Endodermal cell (in vitro differentiated cells): ENCODE measurements around the gene LRP1-AS. TPM values are rescaled to one million over a fixed set of nuclear protein-coding genes. Genes with fewer than 3 reads are reported as not detected.

Source experiments
- DNase-seq: peaks from one replicate; pipeline ENCODE4 v3.0.0-alpha.2; 2017
- H3K27ac ChIP-seq: 2 replicates; pipeline ENCODE4 v1.5.1; 2013; ENCODE audit warnings: mild to moderate bottlenecking, low read depth, low read length, moderate library complexity
- H3K27me3 ChIP-seq: 2 replicates; pipeline ENCODE4 v1.6.1; 2013; ENCODE audit warnings: mild to moderate bottlenecking, low read length, moderate library complexity; ENCODE audit not compliant: insufficient read depth, control insufficient read depth, poor library complexity, severe bottlenecking
- H3K36me3 ChIP-seq: 2 replicates; pipeline ENCODE4 v1.7.0; 2013; ENCODE audit warnings: mild to moderate bottlenecking, low read length, moderate library complexity; ENCODE audit not compliant: control insufficient read depth, insufficient read depth
- H3K4me1 ChIP-seq: one replicate; pipeline ENCODE4 v1.7.0; 2013; ENCODE audit warnings: low read length; ENCODE audit not compliant: control insufficient read depth, insufficient read depth
- H3K4me3 ChIP-seq: 2 replicates; pipeline ENCODE4 v1.5.1; 2013; ENCODE audit warnings: mild to moderate bottlenecking, low read length, moderate library complexity
- H3K9ac ChIP-seq: 2 replicates; pipeline ENCODE4 v1.6.1; 2013; ENCODE audit warnings: mild to moderate bottlenecking, low read length, moderate library complexity; ENCODE audit not compliant: poor library complexity, severe bottlenecking; ENCODE audit errors: extremely low read depth
- H3K9me3 ChIP-seq: 2 replicates; pipeline ENCODE4 v1.6.1; 2013; ENCODE audit warnings: mild to moderate bottlenecking, low read length, moderate library complexity; ENCODE audit not compliant: control insufficient read depth
- H3K27ac Mint-ChIP-seq: 2 replicates; pipeline ENCODE4 v1.8.0; 2020; ENCODE audit warnings: mixed read lengths
- H3K27me3 Mint-ChIP-seq: 2 replicates; pipeline ENCODE4 v1.8.0; 2021; ENCODE audit warnings: mild to moderate bottlenecking, mixed read lengths; ENCODE audit not compliant: insufficient read depth
- H3K36me3 Mint-ChIP-seq: 2 replicates; pipeline ENCODE4 v1.8.0; 2020; ENCODE audit warnings: low read depth, mixed read lengths
- H3K4me1 Mint-ChIP-seq: 2 replicates; pipeline ENCODE4 v1.8.0; 2020; ENCODE audit warnings: mixed read lengths
- H3K4me3 Mint-ChIP-seq: 2 replicates; pipeline ENCODE4 v1.8.0; 2020; ENCODE audit warnings: mild to moderate bottlenecking, moderate library complexity, mixed read lengths
- H3K9me3 Mint-ChIP-seq: 2 replicates; pipeline ENCODE4 v1.8.0; 2020; ENCODE audit warnings: mild to moderate bottlenecking, mixed read lengths
- CTCF ChIP-seq: fragments of 200-600 bp; sonication (generic); conservative IDR thresholded peaks from 2 replicates; pipeline ENCODE4 v1.5.0; 2021; ENCODE audit warnings: antibody characterized with exemption, mild to moderate bottlenecking
- WGBS, 2 experiments: methylation state at CpG; one replicate each; pipeline versions ENCODE4 v1.1.5 to v1.1.7; 2013; ENCODE audit warnings: missing lambda C conversion rate in 2 of 2, mixed read lengths in 1 of 2; ENCODE audit not compliant: insufficient coverage in 1 of 2, insufficient read length in 1 of 2; 5-methylcytosine and 5-hydroxymethylcytosine counted together
- total RNA-seq, 2 donors: library from RNA; stranded (reverse); fragmentation: NEBNext Ultra II Directional in 1 of 2; extraction: Animal tissue kit (Norgen Biotek cat#: 25700) in 1 of 2; gene quantifications; 2 replicates in 1 of 2; 3 replicates in 1 of 2; pipeline ENCODE4 v1.2.1, GENCODE V29; 2021

LRP1-AS gene
- total RNA-seq, 2 donors from 2014 or later: not detected

GRCh38 chr12:57190821-57191220 lies 43.4 kb upstream of the LRP1-AS start:
- H3K27me3 Mint-ChIP-seq: no peaks in the 10 kb centered on the region
- H3K4me1 Mint-ChIP-seq: no peaks in the 10 kb centered on the region
- no peaks in the 10 kb centered on the region for H3K27me3 ChIP-seq
- H3K4me1 ChIP-seq: no peaks in the 10 kb centered on the region
- H3K4me3 ChIP-seq: no peak overlapping the region
- H3K9me3 Mint-ChIP-seq: no peaks in the 10 kb centered on the region
- TF ChIP-seq CTCF: no peak
- no peak overlapping the region for H3K27ac ChIP-seq
- H3K4me3 Mint-ChIP-seq: no peak overlapping the region
- WGBS, 2 experiments: 98% methylated on average over 13 to 23 of the region's 23 CpGs
- H3K36me3 ChIP-seq: peaks cover 47% of the 10 kb centered on the region
- H3K9ac ChIP-seq: no peak overlapping the region
- DNase-seq: no peak
- no peak overlapping the region for H3K27ac Mint-ChIP-seq
- H3K9me3 ChIP-seq: no peaks in the 10 kb centered on the region
- H3K36me3 Mint-ChIP-seq: peaks cover 67% of the 10 kb centered on the region

GRCh38 chr12:57190037-57190436 lies 42.6 kb upstream of the LRP1-AS start:
- no peaks in the 10 kb centered on the region for H3K9me3 Mint-ChIP-seq
- H3K36me3 ChIP-seq: peaks cover 47% of the 10 kb centered on the region
- WGBS, 2 experiments: 90 to 93% methylated on average over 4 to 6 of the region's 6 CpGs
- H3K27ac Mint-ChIP-seq: no peak overlapping the region
- peaks cover 70% of the 10 kb centered on the region for H3K36me3 Mint-ChIP-seq
- H3K4me3 Mint-ChIP-seq: no peak overlapping the region
- H3K9me3 ChIP-seq: no peaks in the 10 kb centered on the region
- H3K4me3 ChIP-seq: no peak overlapping the region
- H3K27me3 ChIP-seq: no peaks in the 10 kb centered on the region
- no peaks in the 10 kb centered on the region for H3K4me1 ChIP-seq
- TF ChIP-seq CTCF: no peak
- no peak overlapping the region for H3K27ac ChIP-seq
- no peak for DNase-seq
- H3K4me1 Mint-ChIP-seq: no peaks in the 10 kb centered on the region
- H3K9ac ChIP-seq: no peak overlapping the region
- H3K27me3 Mint-ChIP-seq: no peaks in the 10 kb centered on the region

GRCh38 chr12:57188090-57188425 lies 40.6 kb upstream of the LRP1-AS start:
- DNase-seq: no peak
- Mint-ChIP-seq H3K4me1 (no peaks in the 10 kb centered on the region), H3K36me3 (peaks cover 71% of the 10 kb centered on the region), H3K4me3 (no peak overlapping the region), H3K27me3 (no peaks in the 10 kb centered on the region), H3K27ac (no peak overlapping the region), H3K9me3 (no peaks in the 10 kb centered on the region)
- Histone ChIP-seq H3K4me1 (no peaks in the 10 kb centered on the region), H3K27me3 (no peaks in the 10 kb centered on the region), H3K36me3 (peaks cover 58% of the 10 kb centered on the region), H3K9ac (no peak overlapping the region), H3K9me3 (no peaks in the 10 kb centered on the region), H3K27ac (no peak overlapping the region), H3K4me3 (no peak overlapping the region)
- no peak for TF ChIP-seq CTCF
- WGBS, 2 experiments: 93 to 94% methylated on average over 3 to 8 of the region's 8 CpGs
